HG03457 (cell line): Measurements from ENCODE around the gene DNAAF3.
"Not testable (repeated sequence)": the region's sequence is repeated elsewhere in the genome, so short reads cannot be mapped to it uniquely, and the experiment has no call there.

Source experiments
- ATAC-seq: cut with Tn5 transposase; IDR thresholded peaks from one replicate; pipeline ENCODE4 v1.9.1; 2021; ENCODE audit warnings: moderate number of reproducible peaks; ENCODE audit not compliant: unreplicated experiment

Gene DNAAF3

GRCh38 chr19:55166530-55167268 lies at the start of gene DNAAF3:
DNAAF3 (minus strand) TSS chr19:55166613; CDS start chr19:55166413, 200 bp downstream.
- no peak for ATAC-seq

GRCh38 chr19:55213547-55213946 lies 47.1 kb upstream of the DNAAF3 start:
- ATAC-seq: no peak

DNA sequence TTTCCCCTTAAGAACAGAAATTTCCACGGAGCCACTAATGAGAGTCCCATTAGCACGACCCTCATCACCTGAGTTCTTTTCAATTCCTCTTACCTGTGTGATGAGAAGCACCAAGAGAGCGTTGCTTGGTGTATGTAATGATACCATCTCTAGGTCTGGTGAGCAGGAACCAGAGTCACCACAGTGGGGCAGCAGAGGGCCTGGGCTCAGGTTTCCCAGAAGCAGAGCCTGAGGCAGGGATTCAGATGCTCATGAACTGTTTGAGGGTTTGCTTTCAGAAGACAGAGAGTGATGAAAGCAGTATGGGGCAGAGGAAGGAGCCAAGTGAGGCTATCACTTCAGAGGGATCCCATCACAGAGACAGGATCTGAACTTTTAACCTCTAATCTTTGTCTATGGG lies 46.0 kb upstream of the DNAAF3 start:
- no peak for ATAC-seq

GRCh38 chr19:55209693-55210472 lies 43.5 kb upstream of the DNAAF3 start:
- no peak for ATAC-seq

DNA sequence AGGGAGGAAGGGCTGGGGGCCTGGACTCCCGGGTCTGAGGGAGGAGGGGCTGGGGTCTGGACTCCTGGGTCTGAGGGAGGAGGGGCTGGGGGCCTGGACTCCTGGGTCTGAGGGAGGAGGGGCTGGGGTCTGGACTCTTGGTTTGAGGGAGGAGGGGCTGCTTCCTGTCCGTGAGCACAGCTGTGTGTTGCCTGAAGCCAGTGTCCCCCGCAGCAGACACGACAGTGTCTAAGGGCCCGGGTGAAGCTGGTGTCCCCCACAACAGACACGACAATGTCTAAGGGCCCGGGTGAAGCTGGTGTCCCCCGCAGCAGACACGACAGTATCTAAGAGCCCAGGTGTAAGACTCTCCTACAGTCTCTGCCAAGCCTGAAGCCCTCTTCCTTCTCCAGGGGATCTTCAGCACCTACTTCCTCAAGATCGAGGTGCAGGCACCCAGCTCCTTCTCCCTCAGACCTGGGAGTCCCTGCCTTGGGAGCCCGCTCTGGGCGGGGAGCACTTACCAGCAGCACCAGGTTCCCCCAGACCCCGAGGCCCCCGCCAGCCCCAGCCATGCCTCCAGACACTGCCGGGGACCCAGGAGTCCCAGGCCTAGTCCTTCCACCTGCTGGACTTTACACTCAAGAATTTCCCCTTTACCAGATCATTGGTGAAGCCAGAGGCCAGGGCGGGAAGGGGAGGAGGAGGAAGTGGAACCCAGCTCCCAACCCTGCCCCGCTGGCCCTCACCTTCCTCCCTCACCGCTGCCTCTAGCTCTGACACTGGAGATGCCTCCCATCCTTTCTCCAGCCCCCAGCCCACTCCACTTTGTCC lies 42.7 kb upstream of the DNAAF3 start, which contains the start of gene PTPRH:
PTPRH (minus strand) TSS at position 622 of the 813 bp plus-strand sequence; CDS start at position 554, 68 bp downstream.
- no peak for ATAC-seq

GRCh38 chr19:55206664-55207500 lies 40.5 kb upstream of the DNAAF3 start:
- ATAC-seq: no peak

GRCh38 chr19:55202199-55202598 lies 35.8 kb upstream of the DNAAF3 start:
- ATAC-seq: not testable (repeated sequence)

DNA sequence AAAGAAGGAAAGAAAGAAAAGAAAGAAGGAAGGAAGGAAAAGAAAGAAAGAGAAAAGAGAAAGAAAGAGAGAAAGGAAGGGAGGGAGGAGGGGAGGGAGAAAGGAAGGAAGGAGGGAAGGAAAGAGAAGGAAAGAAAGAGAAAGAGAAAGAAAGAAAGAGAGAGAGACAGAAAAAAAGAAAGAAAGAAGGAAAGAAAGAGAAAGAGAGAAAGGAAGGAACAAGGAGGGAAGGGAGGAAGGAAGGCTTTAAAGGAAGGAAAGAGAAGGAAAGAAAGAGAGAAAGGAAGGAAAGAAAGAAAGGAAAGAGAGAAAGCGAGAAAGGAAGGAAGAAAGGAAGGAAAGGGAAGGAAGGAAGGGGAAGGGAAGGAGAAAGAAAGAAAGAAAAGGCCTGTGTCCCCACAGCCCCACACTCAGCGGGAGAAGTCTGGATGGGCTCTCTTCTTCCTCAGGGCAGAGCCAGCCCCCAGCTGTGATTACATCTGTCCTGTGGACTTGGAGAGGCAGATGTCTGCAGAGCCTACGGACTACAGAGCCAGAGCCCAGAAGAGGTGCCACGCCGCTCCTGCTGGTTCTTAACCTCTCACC lies 33.3 kb upstream of the DNAAF3 start:
- ATAC-seq: no peak

DNA sequence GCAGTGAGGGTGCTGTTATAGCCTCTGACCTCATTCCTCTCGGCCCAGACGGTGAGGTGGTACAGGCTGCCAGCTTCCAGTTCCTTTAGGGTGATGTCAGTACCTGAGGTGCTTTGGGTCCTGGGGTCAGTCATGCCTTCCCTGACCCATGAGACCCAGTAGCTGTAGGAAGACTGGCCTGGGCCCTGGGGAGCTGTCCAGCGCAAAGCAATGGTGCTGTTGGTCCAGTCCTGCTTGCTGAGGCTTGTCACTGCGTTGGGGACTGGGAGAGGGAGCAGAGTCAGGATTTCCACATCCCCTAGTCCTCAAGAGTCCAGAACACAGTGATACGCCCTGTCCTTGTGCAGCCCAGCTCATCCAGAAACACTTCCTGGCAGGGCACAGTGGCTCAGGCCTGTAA lies 32.2 kb upstream of the DNAAF3 start:
- ATAC-seq: no peak

DNA sequence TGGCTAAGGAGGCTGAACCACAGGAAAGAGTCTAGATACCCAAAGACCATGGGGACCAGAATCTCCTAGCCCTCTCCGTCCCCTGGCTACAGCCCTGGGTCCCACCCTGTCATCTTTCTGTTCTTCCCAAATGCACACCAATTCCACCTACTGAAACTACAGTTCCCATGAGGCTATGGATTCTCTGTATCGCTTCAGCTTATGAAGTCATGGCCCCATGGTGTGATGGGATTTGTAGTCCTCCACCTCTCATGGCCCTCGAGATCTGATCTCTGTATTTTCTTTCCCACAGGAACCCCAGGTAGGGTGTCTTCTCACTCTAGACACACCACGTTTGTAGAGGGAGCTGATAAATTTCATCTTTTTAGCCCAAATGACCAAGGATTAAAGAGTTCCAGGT lies 31.1 kb upstream of the DNAAF3 start:
- no peak for ATAC-seq

GRCh38 chr19:55196803-55197202 lies 30.4 kb upstream of the DNAAF3 start:
- ATAC-seq: no peak

DNA sequence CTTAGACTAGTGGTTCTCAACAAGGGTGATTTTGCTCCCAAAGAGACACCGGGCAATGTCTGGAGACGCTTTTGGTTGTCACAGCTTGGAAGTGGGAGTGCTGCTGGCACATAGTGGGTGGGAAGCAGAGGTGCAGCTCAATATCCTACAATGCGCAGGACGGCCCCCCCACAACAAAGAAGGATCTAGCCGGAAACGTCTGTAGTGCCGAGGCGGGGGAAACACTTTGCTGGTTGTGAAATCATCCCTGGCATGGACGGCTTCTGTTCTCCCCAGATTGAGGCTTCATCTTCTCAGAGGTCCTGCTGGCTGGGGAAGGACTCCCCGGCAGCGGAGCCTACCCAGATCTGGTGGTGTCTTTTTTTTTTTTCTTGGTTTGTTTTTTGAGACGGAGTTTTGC lies 27.1 kb upstream of the DNAAF3 start:
- no peak for ATAC-seq

DNA sequence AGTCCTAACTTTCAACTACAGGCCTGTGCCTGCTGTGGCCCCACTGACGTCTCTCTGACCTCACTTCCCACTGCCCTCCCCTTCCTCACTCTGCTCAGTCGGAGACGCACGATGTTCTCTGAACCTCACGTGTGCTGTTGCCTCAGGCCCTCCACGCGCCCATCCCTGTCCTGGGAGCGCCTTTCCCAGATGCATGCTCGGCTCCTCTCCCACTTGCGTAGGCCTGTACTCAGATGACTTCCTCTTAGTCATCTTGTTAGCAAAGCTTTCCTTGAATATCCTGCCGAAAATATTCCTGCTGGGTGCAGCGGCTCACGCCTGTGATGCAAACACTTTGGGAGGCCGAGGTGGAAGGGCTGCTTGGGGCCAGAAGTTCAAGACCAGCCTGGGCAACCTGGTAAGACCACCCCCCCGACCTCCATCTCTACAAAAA lies 23.0 kb upstream of the DNAAF3 start:
- no peak for ATAC-seq

DNA sequence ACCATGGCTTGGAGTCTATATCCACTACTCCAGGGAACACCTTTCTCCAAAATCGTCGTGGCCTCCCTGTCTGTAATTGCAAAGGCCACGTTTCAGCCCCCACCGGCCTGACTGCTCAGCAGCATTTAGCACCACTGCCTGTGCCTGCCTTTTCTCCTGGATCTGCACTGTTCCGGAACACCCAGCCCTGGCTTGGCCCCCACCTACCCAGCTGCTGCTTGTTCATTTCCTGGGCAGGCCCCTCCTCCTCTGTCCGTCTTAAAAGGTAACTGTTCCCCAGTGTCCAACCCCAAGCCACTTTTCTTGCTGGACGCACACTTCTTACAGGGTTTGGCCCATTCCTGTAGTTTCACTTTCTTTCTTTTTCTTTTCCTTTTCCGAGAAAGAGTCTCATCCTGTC lies 22.2 kb upstream of the DNAAF3 start:
- no peak for ATAC-seq

- no peak for ATAC-seq
These were observed 19.7 kb upstream of the DNAAF3 start for GRCh38 chr19:55186080-55186479.

GRCh38 chr19:55181740-55182139 lies 15.3 kb upstream of the DNAAF3 start:
- ATAC-seq: no peak

- ATAC-seq: no peak
These were observed 13.4 kb upstream of the DNAAF3 start, which contains the start of gene SYT5 for GRCh38 chr19:55179606-55180484. SYT5 (minus strand) TSS chr19:55180289; CDS start chr19:55179041, 1,248 bp downstream.

- no peak for ATAC-seq
These were observed 12.6 kb upstream of the DNAAF3 start for GRCh38 chr19:55178781-55179599.
